OCI-LY1 (cell line): ENCODE measurements around the gene ECEL1.

Source experiments
- H2AFZ ChIP-seq: fragments of 200-600 bp; sonication (generic), shearing (Covaris generic); 2 replicates; pipeline ENCODE4 v1.6.0; 2014; ENCODE audit warnings: antibody characterized with exemption, mild to moderate bottlenecking, low read length
- H3F3A ChIP-seq: fragments of 200-600 bp; sonication (generic), shearing (Covaris generic); 2 replicates; pipeline ENCODE4 v1.6.0; 2014; ENCODE audit warnings: mild to moderate bottlenecking, antibody characterized with exemption, low read length, moderate library complexity; ENCODE audit not compliant: insufficient read depth
- H3K27ac ChIP-seq: fragments of 200-600 bp; sonication (generic); 2 replicates; pipeline ENCODE4 v1.5.1; 2014; ENCODE audit warnings: low read length, mixed run types, mild to moderate bottlenecking, low read depth; ENCODE audit not compliant: poor library complexity, severe bottlenecking
- H3K27me3 ChIP-seq: fragments of 200-600 bp; sonication (generic); 2 replicates; pipeline ENCODE4 v1.6.0; 2014; ENCODE audit warnings: antibody characterized with exemption, mild to moderate bottlenecking, low read length, moderate library complexity; ENCODE audit not compliant: insufficient read depth
- H3K36me3 ChIP-seq: fragments of 200-600 bp; sonication (generic); 2 replicates; pipeline ENCODE4 v1.6.1; 2014; ENCODE audit warnings: mild to moderate bottlenecking, antibody characterized with exemption, low read length, moderate library complexity, mixed read lengths; ENCODE audit not compliant: insufficient read depth
- H3K4me1 ChIP-seq: fragments of 200-600 bp; sonication (generic); 2 replicates; pipeline ENCODE4 v1.5.1; 2014; ENCODE audit warnings: mild to moderate bottlenecking, low read length, moderate library complexity; ENCODE audit not compliant: insufficient read depth, severe bottlenecking
- H3K4me2 ChIP-seq: fragments of 200-600 bp; sonication (generic), shearing (Covaris generic); 2 replicates; pipeline ENCODE4 v1.6.1; 2014; ENCODE audit warnings: low read length
- H3K4me3 ChIP-seq: fragments of 200-600 bp; sonication (generic); 2 replicates; pipeline ENCODE4 v1.5.1; 2014; ENCODE audit warnings: low read length, low read depth, mild to moderate bottlenecking, mixed read lengths; ENCODE audit not compliant: poor library complexity, severe bottlenecking
- H3K79me2 ChIP-seq: fragments of 200-600 bp; shearing (Covaris generic); 2 replicates; pipeline ENCODE4 v1.6.1; 2016; ENCODE audit warnings: mixed run types, low read length, mixed read lengths; ENCODE audit not compliant: insufficient read depth
- H3K9ac ChIP-seq: fragments of 200-600 bp; sonication (generic), shearing (Covaris generic); 2 replicates; pipeline ENCODE4 v1.6.1; 2014; ENCODE audit warnings: mild to moderate bottlenecking, low read length, mixed read lengths
- H3K9me2 ChIP-seq: fragments of 200-600 bp; sonication (generic), shearing (Covaris generic); 2 replicates; pipeline ENCODE4 v1.6.1; 2014; ENCODE audit warnings: low read depth, mild to moderate bottlenecking, low read length, mixed read lengths
- H3K9me3 ChIP-seq: fragments of 200-600 bp; shearing (Covaris generic); 2 replicates; pipeline ENCODE4 v1.6.1; 2014; ENCODE audit warnings: low read length, mixed read lengths
- H4K20me1 ChIP-seq: fragments of 200-600 bp; sonication (generic), shearing (Covaris generic); 2 replicates; pipeline ENCODE4 v1.6.0; 2016; ENCODE audit warnings: mild to moderate bottlenecking, low read length; ENCODE audit not compliant: insufficient read depth
- CTCF ChIP-seq: fragments of 200-600 bp; sonication (generic), shearing (Covaris generic); IDR thresholded peaks from 2 replicates; pipeline ENCODE4 v1.5.1; 2017; ENCODE audit warnings: mild to moderate bottlenecking, antibody characterized with exemption, low read length, moderate library complexity, mixed read lengths
- EZH2 ChIP-seq: fragments of 200-600 bp; sonication (generic), shearing (Covaris generic); IDR thresholded peaks from 2 replicates; pipeline ENCODE4 v1.8.0; 2017; ENCODE audit warnings: borderline replicate concordance, mixed run types, mild to moderate bottlenecking, antibody characterized with exemption, low read length, moderate library complexity, mixed read lengths

Gene ECEL1

GRCh38 chr2:232439758-232440135, 47.9 kb downstream of the ECEL1 start:
- Histone ChIP-seq H4K20me1 (no peaks in the 10 kb centered on the region), H3K4me2 (no peak overlapping the region)

GRCh38 chr2:232438951-232439757, 48.5 kb downstream of the ECEL1 start:
- Histone ChIP-seq H3K9me3 (no peaks in the 10 kb centered on the region), H3K9ac (no peak overlapping the region), H3K79me2 (no peaks in the 10 kb centered on the region), H3K9me2 (no peaks in the 10 kb centered on the region), H3K27ac (no peak overlapping the region), H3K27me3 (peaks cover 4% of the 10 kb centered on the region; the same call in 1 of the 2 replicates), H3K4me2 (no peak overlapping the region), H3K4me3 (no peak overlapping the region), H2AFZ (no peak overlapping the region), H4K20me1 (no peaks in the 10 kb centered on the region), H3K4me1 (peaks cover 2% of the 10 kb centered on the region), H3K36me3 (no peaks in the 10 kb centered on the region), H3F3A (no peaks in the 10 kb centered on the region)
- TF ChIP-seq EZH2: no peak
- TF ChIP-seq CTCF: peak; percentile 38

More at GRCh38 chr2:232439758-232440135, 47.9 kb downstream of the ECEL1 start:
- Histone ChIP-seq H3K4me1 (peaks cover 4% of the 10 kb centered on the region), H3K79me2 (no peaks in the 10 kb centered on the region), H3K4me3 (no peak overlapping the region), H2AFZ (no peak overlapping the region), H3K27me3 (peaks cover 4% of the 10 kb centered on the region; the same call in 1 of the 2 replicates), H3K27ac (no peak overlapping the region), H3K9me2 (no peaks in the 10 kb centered on the region), H3K9me3 (no peaks in the 10 kb centered on the region), H3K9ac (no peak overlapping the region), H3F3A (no peaks in the 10 kb centered on the region), H3K36me3 (no peaks in the 10 kb centered on the region)
- TF ChIP-seq CTCF (no peak; the same call in none of the 2 replicates), EZH2 (no peak)

GRCh38 chr2:232438091-232438490, 49.5 kb downstream of the ECEL1 start:
- TF ChIP-seq EZH2: no peak
- TF ChIP-seq CTCF: no peak
- Histone ChIP-seq H3K4me1 (no peaks in the 10 kb centered on the region), H3K9me3 (no peaks in the 10 kb centered on the region), H3K4me3 (no peak overlapping the region), H4K20me1 (no peaks in the 10 kb centered on the region), H2AFZ (no peak overlapping the region), H3K9ac (no peak overlapping the region), H3K4me2 (no peak overlapping the region), H3K36me3 (no peaks in the 10 kb centered on the region), H3K79me2 (no peaks in the 10 kb centered on the region), H3F3A (no peaks in the 10 kb centered on the region), H3K9me2 (no peaks in the 10 kb centered on the region), H3K27ac (no peak overlapping the region), H3K27me3 (peaks cover 4% of the 10 kb centered on the region; the same call in 1 of the 2 replicates)
